Endothelial cell of umbilical vein (primary cell): ENCODE results near the gene FOXC1. TPM values are rescaled to one million over a fixed set of nuclear protein-coding genes. Genes with fewer than 3 reads are reported as not detected.
A peak's percentile ranks its signal among the peaks of the same experiment; 100 is the strongest.

Source experiments
- BruUV-seq: library from RNA; stranded (reverse); fragments of 400-500 nt; replicated peaks from 2 replicates; lab custom pipeline; 2021; lab: Mats Ljungman, UMichigan
- CTCF ChIA-PET: fragments of 300-600, 350-600 bp; sonication (Branson Sonifier 250); formaldehyde crosslinking; loops from one replicate; lab custom pipeline; 2021; ENCODE audit warnings: antibody characterized with exemption, inconsistent platforms; lab: Charles Lee
- POLR2A ChIA-PET: fragments of 300-600, 350-600 bp; sonication (Branson Sonifier 250); formaldehyde crosslinking; loops from one replicate; lab custom pipeline; 2021; ENCODE audit warnings: antibody characterized with exemption, inconsistent platforms; lab: Charles Lee
- DNase-seq: peaks from one replicate; pipeline ENCODE4 v3.0.0-alpha.2; 2011; ENCODE audit warnings: low read depth, low spot score
- FAIRE-seq: peaks from 2 replicates; lab custom pipeline; 2011; peaks lifted over from hg19 to GRCh38; lab: Jason Lieb, UNC
- H2AFZ ChIP-seq: 2 replicates; pipeline ENCODE4 v1.6.0; 2012; ENCODE audit warnings: low read depth, low read length, control low read depth, inconsistent platforms
- H3K27ac ChIP-seq: 2 replicates; pipeline ENCODE4 v1.5.1; 2011; ENCODE audit warnings: low read depth, mild to moderate bottlenecking, control low read depth, low read length, moderate library complexity; ENCODE audit not compliant: insufficient read depth
- H3K27me3 ChIP-seq, 2 experiments: 2 replicates each; pipeline versions ENCODE4 v1.6.0 to v1.6.1; 2011; ENCODE audit warnings: low read length in 2 of 2, mixed read lengths in 1 of 2; ENCODE audit not compliant: control insufficient read depth in 2 of 2, insufficient read depth in 2 of 2
- H3K36me3 ChIP-seq, 2 experiments: 2 replicates in 1 of 2; 3 replicates in 1 of 2; pipeline ENCODE4 v1.5.1; 2011; ENCODE audit warnings: low read length in 2 of 2, mild to moderate bottlenecking in 1 of 2, moderate library complexity in 1 of 2; ENCODE audit not compliant: control insufficient read depth in 2 of 2, insufficient read depth in 2 of 2; ENCODE audit errors: extremely low read depth in 1 of 2
- H3K4me1 ChIP-seq: 3 replicates; pipeline ENCODE4 v1.5.1; 2011; ENCODE audit warnings: mild to moderate bottlenecking, low read length; ENCODE audit not compliant: control insufficient read depth, insufficient read depth; ENCODE audit errors: extremely low read depth
- H3K4me2 ChIP-seq: 2 replicates; pipeline ENCODE4 v1.6.1; 2011; ENCODE audit warnings: low read length, control low read depth, mixed read lengths; ENCODE audit not compliant: insufficient read depth
- H3K4me3 ChIP-seq, 3 experiments: fragments of 200-600 bp in 1 of 3; sonication (generic), shearing (Covaris generic) in 1 of 3; replicated peaks in 1 of 3; 2 replicates each; pipeline ENCODE4 v1.5.1; 2011 to 2016; ENCODE audit warnings: control low read depth in 3 of 3, low read length in 3 of 3, mild to moderate bottlenecking in 2 of 3, inconsistent platforms in 1 of 3, low read depth in 1 of 3, moderate library complexity in 1 of 3; ENCODE audit not compliant: insufficient read depth in 1 of 3
- H3K79me2 ChIP-seq: 2 replicates; pipeline ENCODE4 v1.6.0; 2012; ENCODE audit warnings: low read length, inconsistent platforms; ENCODE audit not compliant: control insufficient read depth, insufficient read depth
- H3K9ac ChIP-seq: replicated peaks from 2 replicates; pipeline ENCODE3; 2011; ENCODE audit warnings: low read length, control low read depth; ENCODE audit not compliant: insufficient read depth; ENCODE audit errors: extremely low read depth
- H3K9me1 ChIP-seq: replicated peaks from 3 replicates; pipeline ENCODE4 v1.6.0; 2011; ENCODE audit warnings: mild to moderate bottlenecking, low read length; ENCODE audit not compliant: control insufficient read depth, insufficient read depth; ENCODE audit errors: extremely low read depth
- H3K9me3 ChIP-seq: replicated peaks from 2 replicates; pipeline ENCODE4 v1.5.1; 2012; ENCODE audit warnings: low read length, inconsistent platforms; ENCODE audit not compliant: control insufficient read depth, insufficient read depth
- H4K20me1 ChIP-seq: replicated peaks from 2 replicates; pipeline ENCODE3; 2011; ENCODE audit warnings: mild to moderate bottlenecking, low read length; ENCODE audit not compliant: control insufficient read depth, insufficient read depth; ENCODE audit errors: extremely low read depth
- CTCF ChIP-seq, 2 donors: IDR thresholded peaks; 1 replicate in 1 of 2; 2 replicates in 1 of 2; pipeline ENCODE4 v1.5.1; 2011; ENCODE audit warnings: low read length in 2 of 2, mild to moderate bottlenecking in 2 of 2, moderate library complexity in 2 of 2, control low read depth in 1 of 2, inconsistent platforms in 1 of 2, low read depth in 1 of 2; ENCODE audit not compliant: insufficient read depth in 1 of 2; ENCODE audit errors: extremely low read depth in 1 of 2
- EZH2 ChIP-seq: IDR thresholded peaks from 2 replicates; pipeline ENCODE4 v1.6.1; 2012; ENCODE audit warnings: borderline replicate concordance, low read depth, mild to moderate bottlenecking, moderate library complexity, low read length, inconsistent platforms; ENCODE audit not compliant: severe bottlenecking
- FOS ChIP-seq: IDR thresholded peaks from 2 replicates; pipeline ENCODE4 v1.6.1; 2011; ENCODE audit warnings: mild to moderate bottlenecking, low read length, moderate library complexity, borderline replicate concordance; ENCODE audit not compliant: insufficient read depth
- GATA2 ChIP-seq: IDR thresholded peaks from 2 replicates; pipeline ENCODE4 v1.7.0; 2011; ENCODE audit warnings: low read depth, mild to moderate bottlenecking, moderate library complexity, mixed read lengths, low read length; ENCODE audit not compliant: insufficient read length, insufficient read depth
- JUN ChIP-seq: IDR thresholded peaks from 2 replicates; pipeline ENCODE4 v1.6.1; 2011; ENCODE audit warnings: borderline replicate concordance, low read depth; ENCODE audit not compliant: insufficient read length, insufficient read depth
- MAX ChIP-seq: IDR thresholded peaks from 2 replicates; pipeline ENCODE4 v1.6.1; 2011; ENCODE audit not compliant: insufficient read depth, insufficient read length
- MYC ChIP-seq: IDR thresholded peaks from one replicate; pipeline ENCODE4 v1.6.1; 2011; ENCODE audit warnings: mild to moderate bottlenecking, low read depth, low read length
- POLR2A ChIP-seq: IDR thresholded peaks from 2 replicates; pipeline ENCODE4 v1.6.1; 2012; ENCODE audit warnings: low read depth, mild to moderate bottlenecking, control low read depth, low read length
- POLR2AphosphoS5 ChIP-seq: IDR thresholded peaks from 2 replicates; pipeline ENCODE4 v1.6.1; 2012; ENCODE audit warnings: low read depth, mild to moderate bottlenecking, control low read depth, low read length, moderate library complexity; ENCODE audit not compliant: insufficient read depth
- dilution Hi-C: fragments of 300-500 bp; cut with MboI; formaldehyde crosslinking; loops from one replicate; pipeline ENCODE4 v1.15.0; 2019; ENCODE audit warnings: low sequenced_read_pairs; ENCODE audit not compliant: extremely low pct_ligation_motif_present
- intact Hi-C: fragments of 100-400 bp; cut with micrococcal nuclease; formaldehyde crosslinking; loops from one replicate; pipeline ENCODE4 v1.10.0; 2022
- polyA plus RNA-seq, 4 experiments: library from polyadenylated mRNA; depleted of rRNA in 3 of 4; stranded (reverse) in 3 of 4; unstranded in 1 of 4; fragments of >200 nt; gene quantifications; 2 replicates each; pipeline versions ENCODE4 v1.2.1 to v1.2.3, GENCODE V29; 2011 to 2012; ENCODE audit warnings: missing spikeins in 1 of 4
- total RNA-seq: library from RNA; stranded (reverse); gene quantifications from 2 replicates; pipeline ENCODE4 v1.2.3, GENCODE V29; 2021

Gene FOXC1
- total and polyA plus RNA-seq, 2 donors (not counting 3 experiments of a cell fraction or from before 2014, with no cell fraction given): 6.4 to 16.4 TPM

GRCh38 chr6:1611572-1612298 lies 2.0 kb downstream of the FOXC1 start:
- Histone ChIP-seq H3K9me3 (no peaks in the 10 kb centered on the region), H3K4me1 (peaks cover 15% of the 10 kb centered on the region), H3K9ac (peak overlapping the region; percentile 89), H3K4me3 (peak overlapping the region; percentile 81 to 89 (median 87)), H4K20me1 (peaks cover 4% of the 10 kb centered on the region), H3K27me3 (peaks cover 5 to 12% of the 10 kb centered on the region in 2 experiments), H3K79me2 (peaks cover 56% of the 10 kb centered on the region), H2AFZ (peak overlapping the region; percentile 26), H3K9me1 (no peaks in the 10 kb centered on the region), H3K36me3 (no peaks in the 10 kb centered on the region), H3K27ac (peak overlapping the region; percentile 81), H3K4me2 (peak overlapping the region; percentile 94)
- POLR2A ChIA-PET: interaction anchor here (1.2 kb wide), 1 partner anchor 493 kb away, joined by 5 read pairs; no protein-coding TSS in a partner anchor
- TF ChIP-seq MYC (no peak), JUN (no peak), FOS (no peak), POLR2AphosphoS5 (no peak), MAX (no peak), POLR2A (no peak), GATA2 (no peak), EZH2 (no peak), CTCF (IDR thresholded peaks at IDR 0.05; ENCODE audit: extremely low read depth in 1 of 2, insufficient read depth in 1 of 2, low read depth in 1 of 2, low read length in 2 of 2) (no peak)
- intact Hi-C loops: loop anchor here (2.0 to 10.0 kb wide), 7 partner anchors 75 to 1453 kb away; partner anchors contain the start of genes GMDS, RIPK1 and WRNIP1
- DNase-seq (peak; percentile 52), FAIRE-seq (no peak)
- CTCF ChIA-PET: interaction anchor here (0.7 to 3.5 kb wide), 19 partner anchors 8 to 1023 kb away, joined by 3 to 49 read pairs (median 4); no protein-coding TSS in a partner anchor
- dilution Hi-C loops: loop anchor here (25.0 kb wide), 1 partner anchor 501 kb away; no protein-coding TSS in a partner anchor
- no TSS peak for BruUV-seq
